ENCODE measurements around the gene GABRG2. TPM values are rescaled to one million over a fixed set of nuclear protein-coding genes. Genes with fewer than 3 reads are reported as not detected.

GABRG2 gene
- total RNA-seq, 1 donor from 2014 or later = not detected

DNA sequence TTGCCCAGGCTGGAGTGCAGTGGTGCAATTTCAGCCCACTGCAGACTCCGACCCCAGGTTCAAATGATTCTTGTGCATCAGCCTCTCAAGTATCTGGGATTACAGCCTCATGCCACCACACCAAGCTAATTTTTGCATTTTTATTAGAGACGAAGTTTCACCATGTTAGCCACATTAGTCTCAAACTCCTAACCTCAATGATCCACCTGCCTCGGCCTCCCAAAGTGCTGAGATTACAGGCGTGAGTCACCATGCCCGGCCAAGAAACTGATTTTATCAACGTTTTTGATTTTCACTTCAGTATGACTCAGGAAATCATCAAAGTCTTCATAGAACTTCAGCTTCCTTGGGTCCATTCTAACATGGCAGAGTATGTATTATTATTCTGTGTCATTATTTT lies 125.4 kb downstream of the GABRG2 start:
- DNase-seq = no peak

DNA sequence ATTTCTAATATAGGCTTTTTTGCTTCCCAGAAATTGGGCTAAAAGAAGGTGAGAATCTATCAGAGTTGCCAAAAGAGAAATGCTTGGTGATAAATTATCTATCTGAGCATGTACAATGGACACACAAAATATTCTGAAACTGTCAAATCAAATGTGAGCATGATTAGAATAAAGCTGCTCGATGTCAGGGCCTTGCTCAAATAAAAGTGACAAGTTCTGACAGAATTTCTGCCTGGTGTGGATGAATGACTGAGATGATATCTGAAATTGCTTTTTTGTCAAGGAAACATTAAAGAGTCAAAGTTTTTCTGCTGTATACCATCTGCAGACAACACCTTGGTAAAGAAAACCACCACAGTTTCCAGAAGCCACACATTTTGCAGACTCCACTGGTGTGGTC lies 128.8 kb downstream of the GABRG2 start:
- DNase-seq = no peak

DNA sequence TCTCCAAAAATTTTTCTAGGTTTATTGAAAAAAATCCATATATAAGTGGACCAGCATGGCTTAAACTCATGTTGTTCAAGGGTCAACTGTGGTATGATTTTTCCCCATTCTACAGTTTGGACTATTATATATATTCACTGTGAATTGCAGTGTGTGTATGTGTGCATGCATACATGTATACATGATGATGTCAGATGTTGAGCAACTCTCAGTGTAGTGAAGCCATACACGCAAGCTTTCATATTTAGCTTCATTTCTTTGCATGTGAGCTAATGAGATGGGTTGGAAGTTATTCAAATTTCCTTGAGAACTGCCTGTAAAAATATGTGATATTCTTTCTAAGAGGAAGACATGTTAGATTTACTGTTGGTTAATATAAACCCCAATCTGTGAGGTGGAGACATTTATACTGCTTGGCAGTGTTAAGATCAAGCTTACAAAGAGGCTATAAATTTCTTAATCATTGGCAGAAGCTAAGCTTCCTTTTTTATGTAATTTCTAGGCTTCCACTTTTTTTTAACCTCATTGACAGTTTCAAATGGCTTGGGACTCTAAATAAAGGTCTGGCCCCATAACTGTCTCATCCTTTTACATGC lies 134.8 kb downstream of the GABRG2 start:
- DNase-seq = no peak

Other genes starting within 250 kb of the GABRG2 start
- not detected for gene GABRA1, start 219.7 kb upstream of the GABRG2 start, total RNA-seq

All from tongue (tissue), 2 donors.